Ishikawa (cell line): Measurements from ENCODE around the gene ABHD11.

Experiments used
- REST ChIP-seq: IDR thresholded peaks from 2 replicates; pipeline ENCODE4 v1.6.1; 2012; ENCODE audit warnings: low read depth, mild to moderate bottlenecking
- TAF1 ChIP-seq: IDR thresholded peaks from 2 replicates; pipeline ENCODE4 v1.6.1; 2012; ENCODE audit warnings: low read depth, mild to moderate bottlenecking
- YY1 ChIP-seq: IDR thresholded peaks from 2 replicates; pipeline ENCODE4 v1.6.1; 2012; ENCODE audit warnings: low read depth
- TF ChIP-seq, protein P1 (sequence below): IDR thresholded peaks from 2 replicates; pipeline ENCODE4 v1.6.1; 2012
- TF ChIP-seq, protein P2 (sequence below): IDR thresholded peaks from 2 replicates; pipeline ENCODE4 v1.6.1; 2012

DNA sequence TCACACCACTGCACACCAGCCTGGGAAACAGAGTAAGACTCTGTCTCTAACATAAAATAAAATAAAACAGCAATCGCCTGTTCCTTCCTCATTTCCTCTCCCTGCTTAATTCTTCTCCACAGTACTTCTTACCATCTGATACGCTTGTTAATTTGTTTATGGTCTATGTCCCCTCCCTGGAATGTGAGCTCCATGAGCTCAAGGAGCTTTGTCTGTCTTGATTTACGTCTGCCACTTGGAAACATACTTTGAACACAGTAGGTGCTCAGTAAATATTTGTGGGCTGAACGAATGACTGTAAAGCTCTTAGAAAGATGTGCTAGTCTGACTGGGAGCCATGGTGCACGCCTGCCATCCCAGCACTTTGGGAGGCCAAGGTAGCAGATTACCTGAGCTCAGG lies 10.1 kb downstream of the ABHD11 start:
- no peak for TF ChIP-seq REST
- no peak for TF ChIP-seq YY1
- TF ChIP-seq, protein P1, sequence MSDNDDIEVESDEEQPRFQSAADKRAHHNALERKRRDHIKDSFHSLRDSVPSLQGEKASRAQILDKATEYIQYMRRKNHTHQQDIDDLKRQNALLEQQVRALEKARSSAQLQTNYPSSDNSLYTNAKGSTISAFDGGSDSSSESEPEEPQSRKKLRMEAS: no peak
- TF ChIP-seq TAF1: no peak
- TF ChIP-seq, protein P2, sequence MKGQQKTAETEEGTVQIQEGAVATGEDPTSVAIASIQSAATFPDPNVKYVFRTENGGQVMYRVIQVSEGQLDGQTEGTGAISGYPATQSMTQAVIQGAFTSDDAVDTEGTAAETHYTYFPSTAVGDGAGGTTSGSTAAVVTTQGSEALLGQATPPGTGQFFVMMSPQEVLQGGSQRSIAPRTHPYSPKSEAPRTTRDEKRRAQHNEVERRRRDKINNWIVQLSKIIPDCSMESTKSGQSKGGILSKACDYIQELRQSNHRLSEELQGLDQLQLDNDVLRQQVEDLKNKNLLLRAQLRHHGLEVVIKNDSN: no peak
